Measurements from ENCODE around the gene NFATC2IP. TPM values are rescaled to one million over a fixed set of nuclear protein-coding genes. Genes with fewer than 3 reads are reported as not detected.

The NFATC2IP gene
- total and polyA plus RNA-seq, 9 of the 15 experiments (the other 6 are each of a cell fraction or from before 2014, with no cell fraction given), result 15.6 to 106 (median 46.9) TPM

DNA sequence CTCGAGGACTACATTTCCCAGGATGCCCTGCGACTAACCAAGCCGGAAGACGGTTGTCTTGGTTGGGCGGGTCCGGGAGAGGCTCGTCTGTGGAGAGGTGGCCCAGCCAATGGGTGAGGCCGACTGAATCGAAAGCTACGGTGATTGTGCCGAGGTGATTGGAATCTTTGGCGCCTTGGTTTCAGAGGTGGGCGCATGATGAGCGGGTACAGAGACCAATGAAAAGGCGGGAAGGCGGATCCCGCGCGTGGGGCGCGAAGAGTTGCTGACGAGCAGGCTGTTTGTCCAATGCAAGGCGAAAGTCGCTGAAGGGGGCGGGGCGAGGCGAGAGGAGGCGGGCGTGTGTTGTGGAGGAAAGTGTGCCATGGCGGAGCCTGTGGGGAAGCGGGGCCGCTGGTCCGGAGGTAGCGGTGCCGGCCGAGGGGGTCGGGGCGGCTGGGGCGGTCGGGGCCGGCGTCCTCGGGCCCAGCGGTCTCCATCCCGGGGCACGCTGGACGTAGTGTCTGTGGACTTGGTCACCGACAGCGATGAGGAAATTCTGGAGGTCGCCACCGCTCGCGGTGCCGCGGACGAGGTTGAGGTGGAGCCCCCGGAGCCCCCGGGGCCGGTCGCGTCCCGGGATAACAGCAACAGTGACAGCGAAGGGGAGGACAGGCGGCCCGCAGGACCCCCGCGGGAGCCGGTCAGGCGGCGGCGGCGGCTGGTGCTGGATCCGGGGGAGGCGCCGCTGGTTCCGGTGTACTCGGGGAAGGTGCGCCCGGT lies at the start of gene NFATC2IP (continued):
- TF ChIP-seq, protein P1, sequence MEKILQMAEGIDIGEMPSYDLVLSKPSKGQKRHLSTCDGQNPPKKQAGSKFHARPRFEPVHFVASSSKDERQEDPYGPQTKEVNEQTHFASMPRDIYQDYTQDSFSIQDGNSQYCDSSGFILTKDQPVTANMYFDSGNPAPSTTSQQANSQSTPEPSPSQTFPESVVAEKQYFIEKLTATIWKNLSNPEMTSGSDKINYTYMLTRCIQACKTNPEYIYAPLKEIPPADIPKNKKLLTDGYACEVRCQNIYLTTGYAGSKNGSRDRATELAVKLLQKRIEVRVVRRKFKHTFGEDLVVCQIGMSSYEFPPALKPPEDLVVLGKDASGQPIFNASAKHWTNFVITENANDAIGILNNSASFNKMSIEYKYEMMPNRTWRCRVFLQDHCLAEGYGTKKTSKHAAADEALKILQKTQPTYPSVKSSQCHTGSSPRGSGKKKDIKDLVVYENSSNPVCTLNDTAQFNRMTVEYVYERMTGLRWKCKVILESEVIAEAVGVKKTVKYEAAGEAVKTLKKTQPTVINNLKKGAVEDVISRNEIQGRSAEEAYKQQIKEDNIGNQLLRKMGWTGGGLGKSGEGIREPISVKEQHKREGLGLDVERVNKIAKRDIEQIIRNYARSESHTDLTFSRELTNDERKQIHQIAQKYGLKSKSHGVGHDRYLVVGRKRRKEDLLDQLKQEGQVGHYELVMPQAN (IDR thresholded peaks at IDR 0.05; ENCODE audit: borderline replicate concordance), result no peak
- TF ChIP-seq FUS (optimal IDR thresholded peaks at IDR 0.05; ENCODE audit: low read depth, low read length) (no peak), ZNF280B (CRISPR knock-in tag; IDR thresholded peaks at IDR 0.05) (no peak), RB1 (IDR thresholded peaks at IDR 0.05; ENCODE audit: low read depth) (peak; percentile 87), SUPT5H (IDR thresholded peaks at IDR 0.05) (peak; percentile 88), NCOR1 (IDR thresholded peaks at IDR 0.05) (no peak), HOXB6 (CRISPR knock-in tag; IDR thresholded peaks at IDR 0.05; ENCODE audit: borderline replicate concordance) (no peak), SREBF1 (IDR thresholded peaks at IDR 0.05; ENCODE audit: borderline replicate concordance, low read depth, low read length) (no peak), U2AF2 (optimal IDR thresholded peaks at IDR 0.05; ENCODE audit: low read depth, low read length) (no peak), ZSCAN29 (IDR thresholded peaks at IDR 0.05) (no peak), JUN (IDR thresholded peaks at IDR 0.05; ENCODE audit: borderline replicate concordance, low read depth, low read length) (no peak; the same call in 1 of the 2 replicates), JUN (CRISPR knock-in tag; IDR thresholded peaks at IDR 0.05; ENCODE audit: borderline replicate concordance) (no peak), ZSCAN32 (CRISPR knock-in tag; IDR thresholded peaks at IDR 0.05) (no peak), SP1 (CRISPR knock-in tag; IDR thresholded peaks at IDR 0.05) (peak; percentile 97), COPS2 (conservative IDR thresholded peaks at IDR 0.05) (no peak), LEF1 (IDR thresholded peaks at IDR 0.05) (no peak), ZNF778 (CRISPR knock-in tag; IDR thresholded peaks at IDR 0.05) (no peak), ZBTB26 (CRISPR knock-in tag; IDR thresholded peaks at IDR 0.05) (no peak), CLOCK (CRISPR knock-in tag; IDR thresholded peaks at IDR 0.05; ENCODE audit: borderline replicate concordance) (no peak)
- TF ChIP-seq, protein P2, sequence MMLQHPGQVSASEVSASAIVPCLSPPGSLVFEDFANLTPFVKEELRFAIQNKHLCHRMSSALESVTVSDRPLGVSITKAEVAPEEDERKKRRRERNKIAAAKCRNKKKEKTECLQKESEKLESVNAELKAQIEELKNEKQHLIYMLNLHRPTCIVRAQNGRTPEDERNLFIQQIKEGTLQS (IDR thresholded peaks at IDR 0.05), result no peak
- TF ChIP-seq, protein P2 (CRISPR knock-in tag; conservative IDR thresholded peaks at IDR 0.05), result peak; percentile 59; the same call in 1 of the 2 replicates

All from K562 (cell line).